Effector CD4-positive, alpha-beta T cell (primary cell): ENCODE measurements around the gene SASH1.

Source experiments
- DNase-seq: peaks from one replicate; pipeline ENCODE4 v3.0.0-alpha.2; 2020

SASH1 gene

GRCh38 chr6:148502773-148503135 lies 160.1 kb downstream of the SASH1 start:
- DNase-seq, result no peak

- DNase-seq, result no peak
Measured at GRCh38 chr6:148503703-148504102, 161.1 kb downstream of the SASH1 start.

- DNase-seq, result no peak
Measured at GRCh38 chr6:148507774-148508173, 165.1 kb downstream of the SASH1 start.

- DNase-seq, result no peak
Measured at GRCh38 chr6:148508401-148509041, 165.9 kb downstream of the SASH1 start.

GRCh38 chr6:148509119-148509799 lies 166.6 kb downstream of the SASH1 start:
- DNase-seq, result no peak

GRCh38 chr6:148509800-148510581 lies 167.4 kb downstream of the SASH1 start:
- DNase-seq, result no peak

GRCh38 chr6:148513145-148514071 lies 170.8 kb downstream of the SASH1 start:
- DNase-seq, result no peak

- DNase-seq, result no peak
Measured at GRCh38 chr6:148514091-148514845, 171.6 kb downstream of the SASH1 start.

GRCh38 chr6:148516217-148516616 lies 173.6 kb downstream of the SASH1 start:
- DNase-seq, result no peak

- DNase-seq, result no peak
Measured at GRCh38 chr6:148516617-148517016, 174.0 kb downstream of the SASH1 start.

GRCh38 chr6:148517470-148517869 lies 174.8 kb downstream of the SASH1 start:
- no peak for DNase-seq

- no peak for DNase-seq
Measured at GRCh38 chr6:148518511-148519156, 176.0 kb downstream of the SASH1 start.

- DNase-seq, result no peak
Measured at GRCh38 chr6:148520109-148520841, 177.6 kb downstream of the SASH1 start.

- DNase-seq, result no peak
Measured at GRCh38 chr6:148521158-148521557, 178.5 kb downstream of the SASH1 start.

GRCh38 chr6:148521586-148521985 lies 178.9 kb downstream of the SASH1 start:
- no peak for DNase-seq

- DNase-seq, result no peak
Measured at GRCh38 chr6:148523048-148523447, 180.4 kb downstream of the SASH1 start.

GRCh38 chr6:148523551-148523950 lies 180.9 kb downstream of the SASH1 start:
- no peak for DNase-seq

GRCh38 chr6:148524471-148524882 lies 181.8 kb downstream of the SASH1 start:
- no peak for DNase-seq

GRCh38 chr6:148524976-148525375 lies 182.3 kb downstream of the SASH1 start:
- DNase-seq, result no peak

- DNase-seq, result no peak
Measured at GRCh38 chr6:148525453-148525852, 182.8 kb downstream of the SASH1 start.

- no peak for DNase-seq
Measured at GRCh38 chr6:148526145-148526544, 183.5 kb downstream of the SASH1 start.
